Prostate gland (tissue), 2 donors: ENCODE measurements around the gene RAB11B. TPM values are rescaled to one million over a fixed set of nuclear protein-coding genes. Genes with fewer than 3 reads are reported as not detected.

Source experiments
- DNase-seq: peaks from one replicate; pipeline ENCODE4 v3.0.0-alpha.2; 2019; ENCODE audit warnings: low spot score
- H3K27ac ChIP-seq, 2 donors: fragments of 200-600 bp; sonication (generic); 2 replicates each; pipeline ENCODE4 v1.5.1; 2017 to 2019
- H3K27me3 ChIP-seq: fragments of 200-600 bp; sonication (generic); replicated peaks from 2 replicates; pipeline ENCODE4 v1.5.1; 2019; ENCODE audit not compliant: insufficient read depth
- H3K36me3 ChIP-seq, 2 donors: fragments of 200-600 bp; sonication (generic); 1 replicate in 1 of 2; 2 replicates in 1 of 2; pipeline versions ENCODE4 v1.5.1 to v1.8.1; 2017 to 2019
- H3K4me1 ChIP-seq: fragments of 200-600 bp; sonication (generic); replicated peaks from 2 replicates; pipeline ENCODE4 v1.5.1; 2019
- H3K4me3 ChIP-seq, 2 donors: fragments of 200-600 bp; sonication (generic); 2 replicates each; pipeline ENCODE4 v1.5.1; 2017 to 2019
- H3K9me3 ChIP-seq: fragments of 200-600 bp; sonication (generic); 2 replicates; pipeline ENCODE4 v1.5.1; 2017
- POLR2A ChIP-seq: fragments of 450-650 bp; IDR thresholded peaks from one replicate; pipeline ENCODE4 v1.6.1; 2016; ENCODE audit warnings: antibody characterized with exemption, mild to moderate bottlenecking
- POLR2AphosphoS5 ChIP-seq: sonication (generic); formaldehyde crosslinking; IDR thresholded peaks from one replicate; pipeline ENCODE4 v1.6.1; 2017; ENCODE audit warnings: antibody characterized with exemption
- WGBS: methylation state at CpG from one replicate; pipeline ENCODE4 v1.1.5; 2018; 5-methylcytosine and 5-hydroxymethylcytosine counted together
- intact Hi-C: fragments of 100-400 bp; cut with DNase I; formaldehyde crosslinking; loops from one replicate; pipeline ENCODE4 v1.14.2; 2022
- total RNA-seq, 2 donors: library from RNA; depleted of rRNA; stranded (reverse); fragments of >200 nt; gene quantifications; one replicate each; pipeline ENCODE4 v1.1.0, GENCODE V29; 2016
- TF ChIP-seq, protein P1 (sequence below), 4 experiments: fragments of 200-600 bp in 2 of 4; fragments of 450-650 bp in 2 of 4; sonication (generic) in 2 of 4; IDR thresholded peaks; 1 replicate in 3 of 4; 2 replicates in 1 of 4; pipeline ENCODE4 v1.5.1; 2016 to 2019; ENCODE audit warnings: antibody characterized with exemption in 4 of 4, mild to moderate bottlenecking in 2 of 4, moderate library complexity in 2 of 4

Gene RAB11B
- total RNA-seq, 2 donors from 2014 or later: 60.7 to 103 TPM

DNA sequence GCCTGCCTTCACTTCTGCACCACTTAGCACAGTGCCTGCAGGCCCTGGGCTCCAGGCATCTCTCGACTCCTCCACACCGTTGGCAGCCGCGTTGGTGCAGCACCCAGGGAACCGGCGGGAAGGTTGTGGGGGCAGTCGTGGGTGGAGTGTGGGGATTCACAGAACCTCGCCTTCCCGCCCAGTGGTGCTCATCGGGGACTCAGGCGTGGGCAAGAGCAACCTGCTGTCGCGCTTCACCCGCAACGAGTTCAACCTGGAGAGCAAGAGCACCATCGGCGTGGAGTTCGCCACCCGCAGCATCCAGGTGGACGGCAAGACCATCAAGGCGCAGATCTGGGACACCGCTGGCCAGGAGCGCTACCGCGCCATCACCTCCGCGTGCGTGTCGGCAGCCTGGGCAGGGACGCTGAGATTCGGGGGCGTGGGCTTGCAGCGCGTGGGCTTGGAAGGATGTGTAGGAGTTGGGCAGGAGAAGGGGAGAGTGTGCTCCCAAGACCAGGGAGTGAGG is 9.6 kb downstream of the RAB11B start:
- peaks cover 3% of the 10 kb centered on the region for H3K4me1 ChIP-seq
- H3K9me3 ChIP-seq: no peaks in the 10 kb centered on the region
- H3K27me3 ChIP-seq: no peaks in the 10 kb centered on the region
- H3K27ac ChIP-seq: no peak overlapping the region
- no peak for DNase-seq
- 90% methylated on average over 34 of the region's 34 CpGs for WGBS
- TF ChIP-seq POLR2A (no peak), POLR2AphosphoS5 (no peak)
- TF ChIP-seq, protein P1, sequence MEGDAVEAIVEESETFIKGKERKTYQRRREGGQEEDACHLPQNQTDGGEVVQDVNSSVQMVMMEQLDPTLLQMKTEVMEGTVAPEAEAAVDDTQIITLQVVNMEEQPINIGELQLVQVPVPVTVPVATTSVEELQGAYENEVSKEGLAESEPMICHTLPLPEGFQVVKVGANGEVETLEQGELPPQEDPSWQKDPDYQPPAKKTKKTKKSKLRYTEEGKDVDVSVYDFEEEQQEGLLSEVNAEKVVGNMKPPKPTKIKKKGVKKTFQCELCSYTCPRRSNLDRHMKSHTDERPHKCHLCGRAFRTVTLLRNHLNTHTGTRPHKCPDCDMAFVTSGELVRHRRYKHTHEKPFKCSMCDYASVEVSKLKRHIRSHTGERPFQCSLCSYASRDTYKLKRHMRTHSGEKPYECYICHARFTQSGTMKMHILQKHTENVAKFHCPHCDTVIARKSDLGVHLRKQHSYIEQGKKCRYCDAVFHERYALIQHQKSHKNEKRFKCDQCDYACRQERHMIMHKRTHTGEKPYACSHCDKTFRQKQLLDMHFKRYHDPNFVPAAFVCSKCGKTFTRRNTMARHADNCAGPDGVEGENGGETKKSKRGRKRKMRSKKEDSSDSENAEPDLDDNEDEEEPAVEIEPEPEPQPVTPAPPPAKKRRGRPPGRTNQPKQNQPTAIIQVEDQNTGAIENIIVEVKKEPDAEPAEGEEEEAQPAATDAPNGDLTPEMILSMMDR (IDR thresholded peaks at IDR 0.05): no peak
- H3K4me3 ChIP-seq: no peak overlapping the region
- peaks cover 0 to 18% of the 10 kb centered on the region in 2 donors for H3K36me3 ChIP-seq
- intact Hi-C loops: no loop called here

DNA sequence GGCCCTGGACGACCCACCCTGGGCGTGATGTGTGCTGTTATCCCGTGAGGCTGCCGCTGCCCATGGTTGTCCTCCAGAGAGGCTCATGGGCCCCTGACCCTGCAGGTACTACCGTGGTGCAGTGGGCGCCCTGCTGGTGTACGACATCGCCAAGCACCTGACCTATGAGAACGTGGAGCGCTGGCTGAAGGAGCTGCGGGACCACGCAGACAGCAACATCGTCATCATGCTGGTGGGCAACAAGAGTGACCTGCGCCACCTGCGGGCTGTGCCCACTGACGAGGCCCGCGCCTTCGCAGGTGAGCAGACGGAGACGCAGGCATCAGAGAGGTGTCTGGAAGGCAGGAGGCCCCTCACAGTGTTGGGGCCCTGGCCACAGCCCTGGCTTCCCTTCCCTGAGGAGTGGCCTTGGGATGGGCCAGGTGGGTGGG is 11.8 kb downstream of the RAB11B start:
- no peak for DNase-seq
- Histone ChIP-seq H3K9me3 (no peaks in the 10 kb centered on the region), H3K4me3 (no peak overlapping the region), H3K27ac (no peak overlapping the region), H3K36me3 (peaks cover 0 to 23% of the 10 kb centered on the region in 2 donors), H3K27me3 (no peaks in the 10 kb centered on the region), H3K4me1 (no peaks in the 10 kb centered on the region)
- TF ChIP-seq POLR2AphosphoS5: no peak
- TF ChIP-seq, protein P1 (IDR thresholded peaks at IDR 0.05): no peak
- TF ChIP-seq POLR2A: no peak
- WGBS: 91% methylated on average over 16 of the region's 21 CpGs
- intact Hi-C loops: no loop called here

DNA sequence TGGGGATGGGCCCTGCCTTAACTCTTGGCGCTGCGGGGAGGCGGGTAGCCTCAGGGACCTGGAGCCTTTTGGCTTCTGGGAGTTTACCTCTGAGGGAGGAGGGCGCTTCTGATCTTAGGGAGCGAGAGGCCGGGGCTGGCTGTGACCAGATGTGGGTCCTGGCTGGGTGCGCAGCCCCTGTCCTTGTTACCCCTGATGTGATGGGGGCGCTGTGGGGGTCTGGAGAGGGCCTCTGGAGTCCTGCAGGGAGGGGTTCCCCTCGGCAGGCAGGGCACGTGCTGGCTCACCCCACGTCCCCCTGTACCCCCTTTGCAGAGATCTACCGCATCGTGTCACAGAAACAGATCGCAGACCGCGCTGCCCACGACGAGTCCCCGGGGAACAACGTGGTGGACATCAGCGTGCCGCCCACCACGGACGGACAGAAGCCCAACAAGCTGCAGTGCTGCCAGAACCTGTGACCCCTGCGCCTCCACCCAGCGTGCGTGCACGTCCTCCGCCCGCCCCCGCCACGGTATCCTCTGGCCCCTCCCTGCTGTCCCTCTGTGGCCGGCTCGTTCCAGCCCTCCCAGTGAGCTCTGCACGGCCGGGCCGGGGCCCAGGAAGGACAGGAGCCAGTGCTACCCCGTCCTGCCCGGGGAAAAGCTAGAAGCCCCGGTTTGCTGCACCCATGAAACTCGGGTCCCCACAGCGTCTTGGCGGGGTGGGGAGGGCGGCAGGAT is 13.1 kb downstream of the RAB11B start:
- Histone ChIP-seq H3K27me3 (no peaks in the 10 kb centered on the region), H3K27ac (no peak overlapping the region), H3K4me3 (no peak overlapping the region), H3K36me3 (peaks cover 0 to 23% of the 10 kb centered on the region in 2 donors), H3K4me1 (no peaks in the 10 kb centered on the region), H3K9me3 (no peaks in the 10 kb centered on the region)
- TF ChIP-seq, protein P1 (IDR thresholded peaks at IDR 0.05): no peak
- TF ChIP-seq POLR2AphosphoS5 (no peak), POLR2A (no peak)
- 90% methylated on average over 40 of the region's 44 CpGs for WGBS
- intact Hi-C loops: no loop called here
- no peak for DNase-seq

DNA sequence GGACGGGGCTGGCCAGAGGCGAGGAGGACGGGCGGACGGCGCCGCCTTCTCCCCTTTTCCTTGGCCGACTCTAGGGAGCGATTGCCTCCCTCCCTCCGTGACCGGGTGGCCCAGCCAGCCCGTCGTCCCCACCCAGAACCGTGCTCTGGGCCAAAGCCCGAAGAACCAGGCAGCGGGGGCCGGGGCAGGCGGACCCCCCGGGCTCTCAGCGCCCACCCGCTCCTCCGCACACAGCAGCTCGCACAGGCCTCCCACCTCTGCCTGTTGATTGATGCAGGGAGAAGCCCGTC is 13.6 kb downstream of the RAB11B start:
- DNase-seq: no peak
- no peak for TF ChIP-seq POLR2AphosphoS5
- TF ChIP-seq POLR2A: no peak
- TF ChIP-seq, protein P1 (IDR thresholded peaks at IDR 0.05): no peak
- no peaks in the 10 kb centered on the region for H3K27me3 ChIP-seq
- no peak overlapping the region for H3K27ac ChIP-seq
- H3K4me1 ChIP-seq: no peaks in the 10 kb centered on the region
- H3K9me3 ChIP-seq: no peaks in the 10 kb centered on the region
- intact Hi-C loops: no loop called here
- 86% methylated on average over 24 of the region's 24 CpGs for WGBS
- H3K4me3 ChIP-seq: no peak overlapping the region
- peaks cover 0 to 23% of the 10 kb centered on the region in 2 donors for H3K36me3 ChIP-seq
